Measurements from ENCODE around the gene MTAP.

- TF ChIP-seq, protein P1, sequence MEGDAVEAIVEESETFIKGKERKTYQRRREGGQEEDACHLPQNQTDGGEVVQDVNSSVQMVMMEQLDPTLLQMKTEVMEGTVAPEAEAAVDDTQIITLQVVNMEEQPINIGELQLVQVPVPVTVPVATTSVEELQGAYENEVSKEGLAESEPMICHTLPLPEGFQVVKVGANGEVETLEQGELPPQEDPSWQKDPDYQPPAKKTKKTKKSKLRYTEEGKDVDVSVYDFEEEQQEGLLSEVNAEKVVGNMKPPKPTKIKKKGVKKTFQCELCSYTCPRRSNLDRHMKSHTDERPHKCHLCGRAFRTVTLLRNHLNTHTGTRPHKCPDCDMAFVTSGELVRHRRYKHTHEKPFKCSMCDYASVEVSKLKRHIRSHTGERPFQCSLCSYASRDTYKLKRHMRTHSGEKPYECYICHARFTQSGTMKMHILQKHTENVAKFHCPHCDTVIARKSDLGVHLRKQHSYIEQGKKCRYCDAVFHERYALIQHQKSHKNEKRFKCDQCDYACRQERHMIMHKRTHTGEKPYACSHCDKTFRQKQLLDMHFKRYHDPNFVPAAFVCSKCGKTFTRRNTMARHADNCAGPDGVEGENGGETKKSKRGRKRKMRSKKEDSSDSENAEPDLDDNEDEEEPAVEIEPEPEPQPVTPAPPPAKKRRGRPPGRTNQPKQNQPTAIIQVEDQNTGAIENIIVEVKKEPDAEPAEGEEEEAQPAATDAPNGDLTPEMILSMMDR (IDR thresholded peaks at IDR 0.05) = no peak
- TF ChIP-seq POLR2AphosphoS5 (IDR thresholded peaks at IDR 0.05) (no peak), POLR2A (IDR thresholded peaks at IDR 0.05) (no peak)
Observed at GRCh38 chr9:21966140-21966851, 163.9 kb downstream of the MTAP start.

Data from breast epithelium (tissue), 3 donors.